Measurements from ENCODE around the gene ROR2.

GRCh38 chr9:91681461-91682305 lies 268.3 kb downstream of the ROR2 start:
- TF ChIP-seq EP300 (IDR thresholded peaks at IDR 0.05; ENCODE audit: low read depth) (no peak), POLR2A (IDR thresholded peaks at IDR 0.05) (no peak)
- TF ChIP-seq, protein P1, sequence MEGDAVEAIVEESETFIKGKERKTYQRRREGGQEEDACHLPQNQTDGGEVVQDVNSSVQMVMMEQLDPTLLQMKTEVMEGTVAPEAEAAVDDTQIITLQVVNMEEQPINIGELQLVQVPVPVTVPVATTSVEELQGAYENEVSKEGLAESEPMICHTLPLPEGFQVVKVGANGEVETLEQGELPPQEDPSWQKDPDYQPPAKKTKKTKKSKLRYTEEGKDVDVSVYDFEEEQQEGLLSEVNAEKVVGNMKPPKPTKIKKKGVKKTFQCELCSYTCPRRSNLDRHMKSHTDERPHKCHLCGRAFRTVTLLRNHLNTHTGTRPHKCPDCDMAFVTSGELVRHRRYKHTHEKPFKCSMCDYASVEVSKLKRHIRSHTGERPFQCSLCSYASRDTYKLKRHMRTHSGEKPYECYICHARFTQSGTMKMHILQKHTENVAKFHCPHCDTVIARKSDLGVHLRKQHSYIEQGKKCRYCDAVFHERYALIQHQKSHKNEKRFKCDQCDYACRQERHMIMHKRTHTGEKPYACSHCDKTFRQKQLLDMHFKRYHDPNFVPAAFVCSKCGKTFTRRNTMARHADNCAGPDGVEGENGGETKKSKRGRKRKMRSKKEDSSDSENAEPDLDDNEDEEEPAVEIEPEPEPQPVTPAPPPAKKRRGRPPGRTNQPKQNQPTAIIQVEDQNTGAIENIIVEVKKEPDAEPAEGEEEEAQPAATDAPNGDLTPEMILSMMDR (IDR thresholded peaks at IDR 0.05): peak; percentile 70 to 94 (median 90)
